HG02571 (cell line): ENCODE data around the gene KLRB1.
"Not testable (repeated sequence)": the region's sequence is repeated elsewhere in the genome, so short reads cannot be mapped to it uniquely, and the experiment has no call there.

Source experiments
- ATAC-seq: cut with Tn5 transposase; IDR thresholded peaks from one replicate; pipeline ENCODE4 v1.9.1; 2021; ENCODE audit warnings: mild to moderate bottlenecking, moderate library complexity; ENCODE audit not compliant: unreplicated experiment

Gene KLRB1

GRCh38 chr12:9545489-9545888, 62.2 kb downstream of the KLRB1 start:
- not testable (repeated sequence) for ATAC-seq
